PC-9 (cell line): ENCODE results near the gene TEX44.

ENCODE experiments used
- CTCF ChIP-seq: fragments of 200-600 bp; sonication (generic); conservative IDR thresholded peaks from 2 replicates; pipeline ENCODE4 v1.6.1; 2017; ENCODE audit warnings: mixed run types, antibody characterized with exemption, mild to moderate bottlenecking, moderate library complexity
- EZH2 ChIP-seq: fragments of 200-600 bp; sonication (generic); IDR thresholded peaks from 2 replicates; pipeline ENCODE4 v1.8.0; 2017; ENCODE audit warnings: antibody characterized with exemption, low read depth

DNA sequence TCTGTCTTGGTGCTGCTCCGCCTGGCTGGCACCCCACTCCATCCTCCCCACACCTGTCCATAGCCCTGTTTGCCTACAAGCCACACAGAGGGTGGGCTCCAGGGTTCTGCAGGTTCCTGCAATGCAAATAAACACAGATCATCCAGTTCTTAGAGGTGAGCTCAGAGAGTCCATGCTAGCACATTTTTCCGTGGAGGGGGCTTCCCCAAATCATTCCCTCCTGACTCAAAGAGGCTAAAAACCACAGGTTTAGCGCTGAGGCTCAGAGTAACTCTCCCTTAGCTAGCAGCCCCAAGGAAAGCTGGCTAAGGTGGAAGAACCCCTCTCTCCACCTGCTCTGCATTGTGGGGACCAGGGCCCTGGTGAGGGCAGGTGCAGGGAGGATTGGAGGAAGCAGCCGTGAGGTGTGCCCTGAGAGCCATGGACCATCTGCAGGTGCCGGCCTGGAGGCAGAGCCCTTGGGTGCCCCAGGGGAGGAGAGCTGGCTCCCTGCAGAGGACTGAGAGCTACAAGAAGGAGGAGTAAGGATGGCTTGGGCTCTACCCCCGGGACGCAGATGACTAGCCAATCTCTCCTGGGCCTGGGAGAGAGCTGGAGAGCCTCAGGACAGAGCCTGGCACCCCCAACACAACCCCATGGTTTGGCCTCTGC is 23.8 kb upstream of the TEX44 start:
- TF ChIP-seq CTCF (no peak), EZH2 (no peak)
